Measurements from ENCODE around the gene TCF4. TPM values are rescaled to one million over a fixed set of nuclear protein-coding genes. Genes with fewer than 3 reads are reported as not detected.

The TCF4 gene
- total and polyA plus RNA-seq, 2 experiments from 2014 or later = 77.7 to 89.2 TPM

DNA sequence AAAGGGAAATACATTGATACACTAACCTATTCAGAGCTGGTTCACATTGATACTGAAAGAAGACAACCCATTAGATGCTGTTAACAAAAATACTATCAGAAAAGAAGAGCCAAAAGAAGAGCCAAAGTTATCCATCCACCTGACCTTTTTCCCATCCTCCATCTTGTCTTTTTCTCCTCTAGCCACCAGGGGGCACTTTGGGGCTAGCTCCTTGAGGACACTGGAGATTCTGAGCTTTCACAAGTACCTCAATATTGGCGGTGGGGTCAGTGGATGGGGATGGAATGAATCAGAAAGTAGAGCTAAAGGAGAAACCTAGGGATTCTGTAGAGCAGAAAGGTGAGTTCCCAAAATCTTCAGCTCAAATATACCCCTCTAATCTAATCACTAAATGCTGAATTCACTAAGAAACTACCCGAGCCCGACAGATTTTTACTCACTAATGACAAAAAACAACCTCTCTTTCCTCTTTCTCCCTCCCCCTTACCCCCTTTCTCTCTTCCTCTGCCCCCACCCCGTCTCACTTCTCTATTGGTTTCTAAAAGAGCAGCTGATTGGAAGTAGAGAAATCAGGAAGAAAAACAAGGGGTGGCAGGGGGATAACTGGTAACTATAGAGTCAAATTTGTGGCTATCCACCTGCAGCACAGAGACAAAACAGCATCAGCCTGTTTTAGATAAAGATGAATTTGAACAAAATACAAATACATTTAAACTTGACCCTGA is 203.3 kb downstream of the TCF4 start:
- Histone ChIP-seq H3K4me1 (ENCODE audit: insufficient read depth) (peaks cover 5% of the 10 kb centered on the region; the same call in 1 of the 2 replicates), H3K36me3 (ENCODE audit: insufficient read depth) (0 out of 2 replicates have a peak, but pooled peaks cover 3% of the 10 kb centered on the region), H3K79me2 (replicated peaks; ENCODE audit: insufficient read depth) (peaks cover 65% of the 10 kb centered on the region), H4K20me1 (replicated peaks; ENCODE audit: insufficient read depth) (no peaks in the 10 kb centered on the region; the same call in 1 of the 2 replicates), H3K4me2 (no peak overlapping the region), H3F3A (replicated peaks; ENCODE audit: low read depth) (no peaks in the 10 kb centered on the region), H2AFZ (no peak overlapping the region), H3K27ac (ENCODE audit: low read depth) (no peak overlapping the region), H3K4me3 (no peak overlapping the region), H3K27me3 (ENCODE audit: insufficient read depth) (no peaks in the 10 kb centered on the region), H3K9me2 (ENCODE audit: insufficient read depth) (no peaks in the 10 kb centered on the region)
- Mint-ChIP-seq H3K27ac (no peak overlapping the region; the same call in 1 of the 2 replicates), H3K27me3 (ENCODE audit: insufficient read depth, low read depth, poor library complexity) (peaks cover 15% of the 10 kb centered on the region), H3K9me3 (peaks cover 21% of the 10 kb centered on the region), H3K4me3 (no peak overlapping the region), H3K4me1 (peaks cover 37% of the 10 kb centered on the region), H3K36me3 (ENCODE audit: low read depth) (peaks cover 39% of the 10 kb centered on the region)
- DNase-seq (ENCODE audit: low spot score) = peak; percentile 85
- ATAC-seq = peak; percentile 82
- TF ChIP-seq, protein P1, sequence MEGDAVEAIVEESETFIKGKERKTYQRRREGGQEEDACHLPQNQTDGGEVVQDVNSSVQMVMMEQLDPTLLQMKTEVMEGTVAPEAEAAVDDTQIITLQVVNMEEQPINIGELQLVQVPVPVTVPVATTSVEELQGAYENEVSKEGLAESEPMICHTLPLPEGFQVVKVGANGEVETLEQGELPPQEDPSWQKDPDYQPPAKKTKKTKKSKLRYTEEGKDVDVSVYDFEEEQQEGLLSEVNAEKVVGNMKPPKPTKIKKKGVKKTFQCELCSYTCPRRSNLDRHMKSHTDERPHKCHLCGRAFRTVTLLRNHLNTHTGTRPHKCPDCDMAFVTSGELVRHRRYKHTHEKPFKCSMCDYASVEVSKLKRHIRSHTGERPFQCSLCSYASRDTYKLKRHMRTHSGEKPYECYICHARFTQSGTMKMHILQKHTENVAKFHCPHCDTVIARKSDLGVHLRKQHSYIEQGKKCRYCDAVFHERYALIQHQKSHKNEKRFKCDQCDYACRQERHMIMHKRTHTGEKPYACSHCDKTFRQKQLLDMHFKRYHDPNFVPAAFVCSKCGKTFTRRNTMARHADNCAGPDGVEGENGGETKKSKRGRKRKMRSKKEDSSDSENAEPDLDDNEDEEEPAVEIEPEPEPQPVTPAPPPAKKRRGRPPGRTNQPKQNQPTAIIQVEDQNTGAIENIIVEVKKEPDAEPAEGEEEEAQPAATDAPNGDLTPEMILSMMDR (conservative IDR thresholded peaks at IDR 0.05; ENCODE audit: low read depth in 2 of 2) = peak; percentile 89 to 96
- TF ChIP-seq JUNB (IDR thresholded peaks at IDR 0.05; ENCODE audit: unreplicated experiment) = no peak

DNA sequence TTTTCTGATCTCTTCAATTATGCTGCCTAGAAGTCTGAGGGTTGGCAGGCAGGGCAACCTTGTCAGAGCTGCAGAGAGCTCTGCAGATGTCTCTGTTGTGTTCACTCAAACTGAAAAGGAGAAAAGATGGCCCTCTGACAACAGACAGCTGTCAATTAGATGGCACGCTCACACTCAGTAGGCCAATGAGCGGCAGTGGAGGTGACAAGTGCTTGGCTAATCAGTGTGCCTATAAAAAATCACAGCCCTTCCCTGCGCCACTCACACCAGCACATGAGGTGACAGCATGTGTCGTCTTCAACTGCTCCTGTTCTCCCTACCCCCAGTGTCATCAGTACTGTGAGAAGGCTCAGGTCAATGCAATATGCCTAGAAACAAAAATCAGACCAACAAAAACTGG is 203.9 kb downstream of the TCF4 start:
- no peak overlapping the region for H3K4me3 ChIP-seq
- peaks cover 64% of the 10 kb centered on the region for H3K79me2 ChIP-seq (replicated peaks; ENCODE audit: insufficient read depth)
- H3F3A ChIP-seq (replicated peaks; ENCODE audit: low read depth) = no peaks in the 10 kb centered on the region
- H3K9me2 ChIP-seq (ENCODE audit: insufficient read depth) = no peaks in the 10 kb centered on the region
- Mint-ChIP-seq H3K27ac (no peak overlapping the region), H3K4me3 (no peak overlapping the region), H3K4me1 (peaks cover 37% of the 10 kb centered on the region), H3K9me3 (peaks cover 21% of the 10 kb centered on the region), H3K36me3 (ENCODE audit: low read depth) (peaks cover 33% of the 10 kb centered on the region), H3K27me3 (ENCODE audit: insufficient read depth, low read depth, poor library complexity) (peaks cover 13% of the 10 kb centered on the region)
- no peak overlapping the region for H2AFZ ChIP-seq
- H3K36me3 ChIP-seq (ENCODE audit: insufficient read depth) = 0 out of 2 replicates have a peak, but pooled peaks cover 3% of the 10 kb centered on the region
- no peaks in the 10 kb centered on the region for H3K27me3 ChIP-seq (ENCODE audit: insufficient read depth)
- H3K4me1 ChIP-seq (ENCODE audit: insufficient read depth) = peaks cover 5% of the 10 kb centered on the region; the same call in 1 of the 2 replicates
- no peak for ATAC-seq
- H3K4me2 ChIP-seq = no peak overlapping the region
- no peak overlapping the region for H3K27ac ChIP-seq (ENCODE audit: low read depth)
- H4K20me1 ChIP-seq (replicated peaks; ENCODE audit: insufficient read depth) = no peaks in the 10 kb centered on the region; the same call in 1 of the 2 replicates
- no peak for DNase-seq (ENCODE audit: low spot score)
- no peak for TF ChIP-seq STAT1 (IDR thresholded peaks at IDR 0.05; ENCODE audit: unreplicated experiment)
- no peak for TF ChIP-seq ZNF114 (CRISPR knock-in tag; IDR thresholded peaks at IDR 0.05)
- no peak for TF ChIP-seq POLR2AphosphoS5 (IDR thresholded peaks at IDR 0.05; ENCODE audit: low read depth)
- TF ChIP-seq, protein P2, sequence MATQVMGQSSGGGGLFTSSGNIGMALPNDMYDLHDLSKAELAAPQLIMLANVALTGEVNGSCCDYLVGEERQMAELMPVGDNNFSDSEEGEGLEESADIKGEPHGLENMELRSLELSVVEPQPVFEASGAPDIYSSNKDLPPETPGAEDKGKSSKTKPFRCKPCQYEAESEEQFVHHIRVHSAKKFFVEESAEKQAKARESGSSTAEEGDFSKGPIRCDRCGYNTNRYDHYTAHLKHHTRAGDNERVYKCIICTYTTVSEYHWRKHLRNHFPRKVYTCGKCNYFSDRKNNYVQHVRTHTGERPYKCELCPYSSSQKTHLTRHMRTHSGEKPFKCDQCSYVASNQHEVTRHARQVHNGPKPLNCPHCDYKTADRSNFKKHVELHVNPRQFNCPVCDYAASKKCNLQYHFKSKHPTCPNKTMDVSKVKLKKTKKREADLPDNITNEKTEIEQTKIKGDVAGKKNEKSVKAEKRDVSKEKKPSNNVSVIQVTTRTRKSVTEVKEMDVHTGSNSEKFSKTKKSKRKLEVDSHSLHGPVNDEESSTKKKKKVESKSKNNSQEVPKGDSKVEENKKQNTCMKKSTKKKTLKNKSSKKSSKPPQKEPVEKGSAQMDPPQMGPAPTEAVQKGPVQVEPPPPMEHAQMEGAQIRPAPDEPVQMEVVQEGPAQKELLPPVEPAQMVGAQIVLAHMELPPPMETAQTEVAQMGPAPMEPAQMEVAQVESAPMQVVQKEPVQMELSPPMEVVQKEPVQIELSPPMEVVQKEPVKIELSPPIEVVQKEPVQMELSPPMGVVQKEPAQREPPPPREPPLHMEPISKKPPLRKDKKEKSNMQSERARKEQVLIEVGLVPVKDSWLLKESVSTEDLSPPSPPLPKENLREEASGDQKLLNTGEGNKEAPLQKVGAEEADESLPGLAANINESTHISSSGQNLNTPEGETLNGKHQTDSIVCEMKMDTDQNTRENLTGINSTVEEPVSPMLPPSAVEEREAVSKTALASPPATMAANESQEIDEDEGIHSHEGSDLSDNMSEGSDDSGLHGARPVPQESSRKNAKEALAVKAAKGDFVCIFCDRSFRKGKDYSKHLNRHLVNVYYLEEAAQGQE (IDR thresholded peaks at IDR 0.05; ENCODE audit: unreplicated experiment) = no peak
- TF ChIP-seq, protein P3, sequence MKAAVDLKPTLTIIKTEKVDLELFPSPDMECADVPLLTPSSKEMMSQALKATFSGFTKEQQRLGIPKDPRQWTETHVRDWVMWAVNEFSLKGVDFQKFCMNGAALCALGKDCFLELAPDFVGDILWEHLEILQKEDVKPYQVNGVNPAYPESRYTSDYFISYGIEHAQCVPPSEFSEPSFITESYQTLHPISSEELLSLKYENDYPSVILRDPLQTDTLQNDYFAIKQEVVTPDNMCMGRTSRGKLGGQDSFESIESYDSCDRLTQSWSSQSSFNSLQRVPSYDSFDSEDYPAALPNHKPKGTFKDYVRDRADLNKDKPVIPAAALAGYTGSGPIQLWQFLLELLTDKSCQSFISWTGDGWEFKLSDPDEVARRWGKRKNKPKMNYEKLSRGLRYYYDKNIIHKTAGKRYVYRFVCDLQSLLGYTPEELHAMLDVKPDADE (IDR thresholded peaks at IDR 0.05) = no peak
- TF ChIP-seq ZNF331 (CRISPR knock-in tag; IDR thresholded peaks at IDR 0.05; ENCODE audit: low read depth) = no peak
- TF ChIP-seq JUNB (IDR thresholded peaks at IDR 0.05; ENCODE audit: unreplicated experiment) = no peak
- no peak for TF ChIP-seq EZH2phosphoT487 (IDR thresholded peaks at IDR 0.05; ENCODE audit: unreplicated experiment)
- TF ChIP-seq NANOG (IDR thresholded peaks at IDR 0.05; ENCODE audit: borderline replicate concordance) = no peak
- no peak for TF ChIP-seq EZH2 (IDR thresholded peaks at IDR 0.05; ENCODE audit: low read depth, unreplicated experiment)

Measured in GM23338 (cell line).